ENCODE results near the gene RPL12. TPM values are rescaled to one million over a fixed set of nuclear protein-coding genes. Genes with fewer than 3 reads are reported as not detected.

Gene RPL12
- total and polyA plus RNA-seq, 2 donors from 2014 or later: 985 to 1,980 TPM

DNA sequence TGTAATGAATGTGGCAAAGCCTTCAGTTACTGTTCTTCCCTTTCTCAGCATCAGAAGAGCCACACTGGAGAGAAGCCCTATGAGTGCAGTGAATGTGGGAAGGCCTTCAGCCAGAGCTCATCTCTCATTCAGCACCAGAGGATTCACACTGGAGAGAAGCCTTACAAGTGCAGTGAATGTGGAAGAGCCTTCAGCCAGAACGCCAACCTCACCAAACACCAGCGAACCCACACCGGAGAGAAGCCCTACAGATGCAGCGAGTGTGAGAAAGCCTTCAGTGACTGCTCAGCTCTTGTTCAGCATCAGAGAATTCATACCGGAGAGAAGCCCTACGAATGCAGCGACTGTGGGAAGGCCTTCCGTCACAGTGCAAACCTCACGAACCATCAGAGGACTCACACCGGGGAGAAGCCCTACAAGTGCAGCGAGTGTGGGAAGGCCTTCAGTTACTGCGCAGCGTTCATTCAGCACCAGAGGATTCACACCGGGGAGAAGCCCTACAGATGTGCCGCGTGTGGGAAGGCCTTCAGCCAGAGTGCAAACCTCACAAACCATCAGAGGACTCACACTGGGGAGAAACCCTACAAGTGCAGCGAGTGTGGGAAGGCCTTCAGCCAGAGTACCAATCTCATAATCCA is 6.8 kb downstream of the RPL12 start:
- no peak for TF ChIP-seq CTCF (IDR thresholded peaks at IDR 0.05; ENCODE audit: borderline replicate concordance, extremely low read depth, insufficient read depth)
- Histone ChIP-seq H3K9me3 (ENCODE audit: control insufficient read depth in 2 of 3, insufficient read depth in 1 of 3, low read length in 3 of 3) (peaks cover 0 to 5% (median 0%) of the 10 kb centered on the region in 3 donors), H3K27ac (ENCODE audit: low read depth in 2 of 2, low read length in 2 of 2) (no peak overlapping the region), H3K9ac (ENCODE audit: low read length in 3 of 3) (no peak overlapping the region), H3K36me3 (ENCODE audit: control insufficient read depth in 2 of 3, insufficient read depth in 3 of 3, low read length in 3 of 3) (peaks cover 10 to 45% (median 42%) of the 10 kb centered on the region in 3 donors), H3K27me3 (ENCODE audit: control insufficient read depth, insufficient read depth, low read length) (no peaks in the 10 kb centered on the region), H3K4me1 (ENCODE audit: control insufficient read depth in 2 of 3, insufficient read depth in 2 of 3, low read depth in 1 of 3, low read length in 3 of 3) (peaks cover 0 to 8% (median 3%) of the 10 kb centered on the region in 3 donors), H3K4me3 (ENCODE audit: low read length in 3 of 3) (no peak overlapping the region)
- DNase-seq (peak in 1 of 5 donors; percentile 48), FAIRE-seq (no peak)
- intact Hi-C loops (cut with DNase I): no loop called here

DNA sequence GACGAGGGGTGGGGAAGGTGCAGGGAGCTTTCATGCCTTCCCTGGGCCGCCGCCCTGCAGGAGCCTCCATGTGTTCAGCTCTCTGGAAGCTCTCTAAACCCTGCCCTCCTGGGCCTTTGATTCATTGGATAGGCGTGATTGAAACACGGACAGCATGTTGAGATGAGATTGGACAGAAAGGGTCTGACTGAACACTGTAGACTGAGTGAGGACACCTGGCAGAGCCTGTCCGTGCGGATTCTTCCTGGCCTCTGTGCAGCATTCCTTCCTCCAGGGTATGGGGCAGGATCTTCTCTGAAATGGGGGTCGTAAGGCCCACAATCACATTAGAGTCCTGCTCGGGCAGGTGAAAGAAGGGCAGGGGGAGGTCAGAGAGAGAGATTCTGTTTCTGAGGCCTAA is 12.8 kb downstream of the RPL12 start:
- Histone ChIP-seq H3K4me3 (ENCODE audit: low read length in 3 of 3) (no peak overlapping the region), H3K9me3 (ENCODE audit: control insufficient read depth in 2 of 3, insufficient read depth in 1 of 3, low read length in 3 of 3) (no peaks in the 10 kb centered on the region), H3K27ac (ENCODE audit: low read depth in 2 of 2, low read length in 2 of 2) (no peak overlapping the region), H3K36me3 (ENCODE audit: control insufficient read depth in 2 of 3, insufficient read depth in 3 of 3, low read length in 3 of 3) (peaks cover 9 to 64% (median 44%) of the 10 kb centered on the region in 3 donors), H3K9ac (ENCODE audit: low read length in 3 of 3) (no peak overlapping the region), H3K27me3 (ENCODE audit: control insufficient read depth, insufficient read depth, low read length) (no peaks in the 10 kb centered on the region), H3K4me1 (ENCODE audit: control insufficient read depth in 2 of 3, insufficient read depth in 2 of 3, low read depth in 1 of 3, low read length in 3 of 3) (no peaks in the 10 kb centered on the region)
- intact Hi-C loops (cut with DNase I): no loop called here
- DNase-seq (no peak), FAIRE-seq (no peak)
- no peak for TF ChIP-seq CTCF (IDR thresholded peaks at IDR 0.05; ENCODE audit: borderline replicate concordance, extremely low read depth, insufficient read depth)

GRCh38 chr9:127437497-127438264 is 13.5 kb downstream of the RPL12 start:
- Histone ChIP-seq H3K4me3 (ENCODE audit: low read length in 3 of 3) (no peak overlapping the region), H3K27ac (ENCODE audit: low read depth in 2 of 2, low read length in 2 of 2) (no peak overlapping the region), H3K27me3 (ENCODE audit: control insufficient read depth, insufficient read depth, low read length) (no peaks in the 10 kb centered on the region), H3K9ac (ENCODE audit: low read length in 3 of 3) (no peak overlapping the region), H3K36me3 (ENCODE audit: control insufficient read depth in 2 of 3, insufficient read depth in 3 of 3, low read length in 3 of 3) (peaks cover 9 to 67% (median 48%) of the 10 kb centered on the region in 3 donors), H3K4me1 (ENCODE audit: control insufficient read depth in 2 of 3, insufficient read depth in 2 of 3, low read depth in 1 of 3, low read length in 3 of 3) (no peaks in the 10 kb centered on the region), H3K9me3 (ENCODE audit: control insufficient read depth in 2 of 3, insufficient read depth in 1 of 3, low read length in 3 of 3) (no peaks in the 10 kb centered on the region)
- DNase-seq (no peak), FAIRE-seq (no peak)
- no peak for TF ChIP-seq CTCF (IDR thresholded peaks at IDR 0.05; ENCODE audit: borderline replicate concordance, extremely low read depth, insufficient read depth)
- intact Hi-C loops (cut with DNase I): no loop called here

Measured in kidney (tissue), 14 donors.